K562 (cell line): ENCODE results near the gene MX1.

ENCODE experiments used
- DMBX1 ChIP-seq: fragments of 250-450 bp; sonication (Bioruptor Pico); IDR thresholded peaks from 2 replicates; pipeline ENCODE4 v1.8.0; 2022; ENCODE audit warnings: inconsistent platforms, mild to moderate bottlenecking, moderate library complexity, borderline replicate concordance
- RAD21 ChIP-seq, 2 experiments: fragments of 250-450 bp in 1 of 2; fragments of 450-650 bp in 1 of 2; sonication (Bioruptor Pico) in 1 of 2; formaldehyde crosslinking in 1 of 2; IDR thresholded peaks in 1 of 2; conservative IDR thresholded peaks in 1 of 2; 2 replicates each; pipeline versions ENCODE4 v1.4.0 to v1.8.0; 2020 to 2022; ENCODE audit warnings: mild to moderate bottlenecking in 2 of 2, moderate library complexity in 1 of 2
- TF ChIP-seq, protein P1 (sequence below), 3 experiments: IDR thresholded peaks in 2 of 3; conservative IDR thresholded peaks in 1 of 3; 2 replicates each; pipeline ENCODE4 v1.5.1; 2011 to 2012; ENCODE audit warnings: low read length in 3 of 3, mild to moderate bottlenecking in 3 of 3, control low read depth in 2 of 3, improper control_type of control experiment in 1 of 3, inconsistent platforms in 1 of 3, low read depth in 1 of 3, mixed read lengths in 1 of 3, moderate library complexity in 1 of 3; ENCODE audit not compliant: insufficient read depth in 2 of 3
- TF ChIP-seq, protein P2 (sequence below): sonication (generic); formaldehyde crosslinking; IDR thresholded peaks from 2 replicates; pipeline ENCODE4 v1.9.0; 2022; ENCODE audit warnings: mild to moderate bottlenecking, missing genetic modification reagents

DNA sequence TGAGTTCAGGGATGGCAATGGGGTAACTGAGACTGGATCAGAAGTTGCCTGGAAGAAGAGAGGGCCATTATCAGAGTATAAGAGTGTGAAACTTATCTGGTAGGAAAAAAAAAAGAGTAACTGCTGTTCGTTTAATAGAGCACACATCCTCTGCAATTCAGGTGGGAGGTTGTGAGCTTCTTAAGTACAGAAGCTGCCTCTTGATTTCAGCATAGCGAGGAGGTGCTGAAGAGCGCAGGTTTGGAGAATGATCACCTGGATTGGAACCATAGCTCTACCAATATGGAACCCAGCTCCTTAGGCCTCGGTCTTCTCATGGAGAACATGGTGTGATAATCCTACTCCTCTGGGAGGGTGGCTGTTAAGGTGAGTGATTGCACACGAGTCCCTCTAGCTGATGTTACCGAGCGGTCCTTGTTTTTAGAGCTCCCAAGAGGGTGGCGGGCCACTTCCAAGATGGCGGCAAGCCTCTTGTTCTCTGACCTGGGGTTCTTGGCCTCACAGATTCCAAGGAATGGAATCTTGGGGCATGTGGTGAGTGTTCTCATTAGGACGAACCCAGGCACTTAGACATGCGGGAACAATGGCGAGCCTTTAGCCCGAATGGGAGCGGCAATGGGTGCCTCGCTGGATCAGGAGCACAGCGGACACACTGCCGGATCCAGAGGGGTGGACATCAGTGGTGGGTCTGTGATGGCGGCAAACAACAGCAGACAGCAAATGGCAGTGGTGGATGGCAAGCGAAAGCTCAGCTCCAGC lies 3.3 kb upstream of the MX1 start:
- TF ChIP-seq DMBX1 (no peak), RAD21 (CRISPR knock-in tag; conservative IDR thresholded peaks at IDR 0.05 in 1 of 2, IDR thresholded peaks at IDR 0.05 in 1 of 2) (no peak)
- TF ChIP-seq, protein P1, sequence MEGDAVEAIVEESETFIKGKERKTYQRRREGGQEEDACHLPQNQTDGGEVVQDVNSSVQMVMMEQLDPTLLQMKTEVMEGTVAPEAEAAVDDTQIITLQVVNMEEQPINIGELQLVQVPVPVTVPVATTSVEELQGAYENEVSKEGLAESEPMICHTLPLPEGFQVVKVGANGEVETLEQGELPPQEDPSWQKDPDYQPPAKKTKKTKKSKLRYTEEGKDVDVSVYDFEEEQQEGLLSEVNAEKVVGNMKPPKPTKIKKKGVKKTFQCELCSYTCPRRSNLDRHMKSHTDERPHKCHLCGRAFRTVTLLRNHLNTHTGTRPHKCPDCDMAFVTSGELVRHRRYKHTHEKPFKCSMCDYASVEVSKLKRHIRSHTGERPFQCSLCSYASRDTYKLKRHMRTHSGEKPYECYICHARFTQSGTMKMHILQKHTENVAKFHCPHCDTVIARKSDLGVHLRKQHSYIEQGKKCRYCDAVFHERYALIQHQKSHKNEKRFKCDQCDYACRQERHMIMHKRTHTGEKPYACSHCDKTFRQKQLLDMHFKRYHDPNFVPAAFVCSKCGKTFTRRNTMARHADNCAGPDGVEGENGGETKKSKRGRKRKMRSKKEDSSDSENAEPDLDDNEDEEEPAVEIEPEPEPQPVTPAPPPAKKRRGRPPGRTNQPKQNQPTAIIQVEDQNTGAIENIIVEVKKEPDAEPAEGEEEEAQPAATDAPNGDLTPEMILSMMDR (IDR thresholded peaks at IDR 0.05 in 2 of 3, conservative IDR thresholded peaks at IDR 0.05 in 1 of 3; ENCODE audit: insufficient read depth in 2 of 3, low read depth in 1 of 3, low read length in 3 of 3): no peak
- TF ChIP-seq, protein P2, sequence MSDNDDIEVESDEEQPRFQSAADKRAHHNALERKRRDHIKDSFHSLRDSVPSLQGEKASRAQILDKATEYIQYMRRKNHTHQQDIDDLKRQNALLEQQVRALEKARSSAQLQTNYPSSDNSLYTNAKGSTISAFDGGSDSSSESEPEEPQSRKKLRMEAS (CRISPR knock-in tag): no peak
